ENCODE measurements around the gene CMTM5. TPM values are rescaled to one million over a fixed set of nuclear protein-coding genes. Genes with fewer than 3 reads are reported as not detected.

The CMTM5 gene
- total RNA-seq, 1 experiment from 2014 or later: not detected

DNA sequence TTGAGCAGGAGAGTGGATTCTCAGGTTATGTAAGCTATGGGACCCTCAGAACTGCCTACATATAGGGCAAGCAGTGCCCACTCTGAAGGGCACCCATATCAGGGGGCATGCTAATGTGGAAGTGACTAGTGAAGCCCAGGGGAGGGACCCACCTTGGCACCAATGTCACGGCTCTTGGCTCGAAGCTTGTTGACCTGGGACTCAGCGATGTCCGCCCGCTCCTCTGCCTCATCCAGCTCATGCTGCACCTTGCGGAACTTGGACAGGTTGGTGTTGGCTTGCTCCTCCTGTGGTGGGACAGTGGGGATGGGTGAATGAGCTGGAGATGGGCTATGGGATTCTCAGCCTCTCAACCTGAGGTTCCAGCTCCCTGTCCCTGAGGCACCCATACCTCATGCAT, 5.4 kb downstream of the CMTM5 start (continued):
- TF ChIP-seq, protein P1, sequence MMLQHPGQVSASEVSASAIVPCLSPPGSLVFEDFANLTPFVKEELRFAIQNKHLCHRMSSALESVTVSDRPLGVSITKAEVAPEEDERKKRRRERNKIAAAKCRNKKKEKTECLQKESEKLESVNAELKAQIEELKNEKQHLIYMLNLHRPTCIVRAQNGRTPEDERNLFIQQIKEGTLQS (IDR thresholded peaks at IDR 0.05): no peak
- no peak for TF ChIP-seq FOSL1 (IDR thresholded peaks at IDR 0.05; ENCODE audit: low read depth)
- no peak for TF ChIP-seq POLR2A (IDR thresholded peaks at IDR 0.05; ENCODE audit: borderline replicate concordance, extremely low read depth, insufficient read depth, insufficient read length)

DNA sequence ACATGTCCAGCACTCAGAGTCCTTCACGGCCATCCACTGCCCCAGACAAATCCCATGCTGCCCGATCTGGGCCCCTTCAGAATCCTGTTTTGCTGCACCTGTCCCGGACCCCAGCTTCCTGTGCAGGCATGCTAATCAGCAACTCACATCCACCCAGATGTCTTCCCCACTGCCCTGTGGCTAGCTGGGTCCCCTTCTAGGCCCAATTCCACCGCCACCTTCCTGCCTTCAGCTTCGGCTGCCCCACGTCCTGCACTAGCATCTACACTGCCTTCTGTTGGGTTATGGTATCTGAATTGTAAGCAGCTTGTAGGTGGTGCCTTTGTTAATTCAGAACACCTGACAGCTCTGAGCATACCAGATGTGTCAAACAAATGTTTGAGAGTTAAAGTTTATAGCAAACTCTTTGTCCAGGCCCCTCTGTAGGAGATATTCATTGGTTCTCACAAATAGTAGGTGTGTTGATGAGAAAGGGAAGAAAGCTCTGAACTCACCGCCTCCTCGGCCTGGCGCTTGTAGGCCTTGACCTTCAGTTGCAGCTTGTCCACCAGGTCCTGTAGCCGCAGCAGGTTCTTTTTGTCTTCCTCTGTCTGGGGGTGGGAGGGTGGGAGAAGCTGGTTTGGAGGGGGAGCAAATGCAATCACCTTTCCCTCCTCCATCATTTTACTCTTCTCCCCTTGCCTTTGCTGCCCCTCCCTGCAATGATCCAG, 6.0 kb downstream of the CMTM5 start:
- Histone ChIP-seq H3K27ac (ENCODE audit: low read depth, low read length) (no peak overlapping the region), H4K20me1 (ENCODE audit: insufficient read depth) (no peaks in the 10 kb centered on the region), H3K27me3 (ENCODE audit: insufficient read depth, low read length) (0 out of 2 replicates have a peak, but pooled peaks cover 6% of the 10 kb centered on the region), H3K9me3 (ENCODE audit: control insufficient read depth in 1 of 2, insufficient read depth in 1 of 2, low read depth in 1 of 2, low read length in 2 of 2) (no peaks in the 10 kb centered on the region), H3K79me2 (ENCODE audit: insufficient read depth, low read length) (no peaks in the 10 kb centered on the region), H3K4me3 (replicated peaks in 1 of 2; ENCODE audit: low read depth in 1 of 2, low read length in 2 of 2) (no peak overlapping the region), H2AFZ (ENCODE audit: low read depth, low read length, poor library complexity, severe bottlenecking) (no peak overlapping the region), H3K36me3 (ENCODE audit: control insufficient read depth in 1 of 2, insufficient read depth in 2 of 2, low read length in 2 of 2) (no peaks in the 10 kb centered on the region), H3K4me1 (ENCODE audit: control insufficient read depth in 1 of 2, insufficient read depth in 2 of 2, low read length in 2 of 2) (no peaks in the 10 kb centered on the region), H3K4me2 (ENCODE audit: low read length) (no peak overlapping the region), H3K9me2 (ENCODE audit: insufficient read depth) (no peaks in the 10 kb centered on the region), H3K9ac (ENCODE audit: low read length) (no peak overlapping the region)
- BruUV-seq (replicated peaks): no TSS peak
- no peak for DNase-seq (ENCODE audit: low read depth, low spot score)
- no peak for ATAC-seq
- intact Hi-C loops (cut with micrococcal nuclease): loop anchor here (5.0 kb wide), 1 partner anchor 261 kb away; no protein-coding TSS in a partner anchor
- ChIA-PET POLR2A (no interaction called here), CTCF (interaction anchor here (1.0 kb wide), 1 partner anchor 262 kb away, joined by 3 read pairs; no protein-coding TSS in a partner anchor), RAD21 (ENCODE audit: low non-redundant PET in 1 of 2, low total read pairs in 2 of 2, uncharacterized antibody in 2 of 2, unreplicated experiment in 2 of 2) (no interaction called here)
- TF ChIP-seq, protein P2, sequence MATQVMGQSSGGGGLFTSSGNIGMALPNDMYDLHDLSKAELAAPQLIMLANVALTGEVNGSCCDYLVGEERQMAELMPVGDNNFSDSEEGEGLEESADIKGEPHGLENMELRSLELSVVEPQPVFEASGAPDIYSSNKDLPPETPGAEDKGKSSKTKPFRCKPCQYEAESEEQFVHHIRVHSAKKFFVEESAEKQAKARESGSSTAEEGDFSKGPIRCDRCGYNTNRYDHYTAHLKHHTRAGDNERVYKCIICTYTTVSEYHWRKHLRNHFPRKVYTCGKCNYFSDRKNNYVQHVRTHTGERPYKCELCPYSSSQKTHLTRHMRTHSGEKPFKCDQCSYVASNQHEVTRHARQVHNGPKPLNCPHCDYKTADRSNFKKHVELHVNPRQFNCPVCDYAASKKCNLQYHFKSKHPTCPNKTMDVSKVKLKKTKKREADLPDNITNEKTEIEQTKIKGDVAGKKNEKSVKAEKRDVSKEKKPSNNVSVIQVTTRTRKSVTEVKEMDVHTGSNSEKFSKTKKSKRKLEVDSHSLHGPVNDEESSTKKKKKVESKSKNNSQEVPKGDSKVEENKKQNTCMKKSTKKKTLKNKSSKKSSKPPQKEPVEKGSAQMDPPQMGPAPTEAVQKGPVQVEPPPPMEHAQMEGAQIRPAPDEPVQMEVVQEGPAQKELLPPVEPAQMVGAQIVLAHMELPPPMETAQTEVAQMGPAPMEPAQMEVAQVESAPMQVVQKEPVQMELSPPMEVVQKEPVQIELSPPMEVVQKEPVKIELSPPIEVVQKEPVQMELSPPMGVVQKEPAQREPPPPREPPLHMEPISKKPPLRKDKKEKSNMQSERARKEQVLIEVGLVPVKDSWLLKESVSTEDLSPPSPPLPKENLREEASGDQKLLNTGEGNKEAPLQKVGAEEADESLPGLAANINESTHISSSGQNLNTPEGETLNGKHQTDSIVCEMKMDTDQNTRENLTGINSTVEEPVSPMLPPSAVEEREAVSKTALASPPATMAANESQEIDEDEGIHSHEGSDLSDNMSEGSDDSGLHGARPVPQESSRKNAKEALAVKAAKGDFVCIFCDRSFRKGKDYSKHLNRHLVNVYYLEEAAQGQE (IDR thresholded peaks at IDR 0.05; ENCODE audit: low read depth): no peak
- TF ChIP-seq, protein P3, sequence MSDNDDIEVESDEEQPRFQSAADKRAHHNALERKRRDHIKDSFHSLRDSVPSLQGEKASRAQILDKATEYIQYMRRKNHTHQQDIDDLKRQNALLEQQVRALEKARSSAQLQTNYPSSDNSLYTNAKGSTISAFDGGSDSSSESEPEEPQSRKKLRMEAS (IDR thresholded peaks at IDR 0.05): no peak
- no peak for TF ChIP-seq SRF (IDR thresholded peaks at IDR 0.05; ENCODE audit: low read depth)
- TF ChIP-seq, protein P1 (IDR thresholded peaks at IDR 0.05): no peak
- TF ChIP-seq FOSL1 (IDR thresholded peaks at IDR 0.05; ENCODE audit: low read depth): no peak
- no peak for TF ChIP-seq CEBPB (IDR thresholded peaks at IDR 0.05; ENCODE audit: low read depth)
- no peak for TF ChIP-seq RAD21 (IDR thresholded peaks at IDR 0.05; ENCODE audit: low read depth)
- TF ChIP-seq SIN3A (IDR thresholded peaks at IDR 0.05; ENCODE audit: low read depth): no peak
- no peak for TF ChIP-seq EZH2 (IDR thresholded peaks at IDR 0.05)
- no peak for TF ChIP-seq ZNF274 (IDR thresholded peaks at IDR 0.05; ENCODE audit: low read depth, low read length)

All from HCT116 (cell line).